SK-N-SH (cell line): ENCODE results near the gene PCGF1. TPM values are rescaled to one million over a fixed set of nuclear protein-coding genes. Genes with fewer than 3 reads are reported as not detected.
A peak's percentile ranks its signal among the peaks of the same experiment; 100 is the strongest.

Experiments
- CTCF ChIA-PET: fragments of 300-600, 350-600 bp; formaldehyde crosslinking; extraction: SDS; loops from one replicate; lab custom pipeline; 2021; lab: Yijun Ruan, JAX
- POLR2A ChIA-PET: fragments of 350-600 bp; sonication (Branson Sonifier 250); formaldehyde crosslinking; extraction: SDS; loops from one replicate; lab custom pipeline; 2020; ENCODE audit warnings: antibody characterized with exemption, inconsistent platforms; lab: Yijun Ruan, JAX
- DNase-seq: peaks from one replicate; pipeline ENCODE4 v3.0.0; 2012
- H2AFZ ChIP-seq: fragments of 200-600 bp; sonication (generic); 2 replicates; pipeline ENCODE4 v1.8.1; 2016; ENCODE audit warnings: antibody characterized with exemption, mild to moderate bottlenecking, low read depth
- H3F3A ChIP-seq: fragments of 200-600 bp; sonication (generic); replicated peaks from 2 replicates; pipeline ENCODE3; 2016; ENCODE audit warnings: antibody characterized with exemption, mild to moderate bottlenecking; ENCODE audit not compliant: insufficient read depth
- H3K27ac ChIP-seq, 2 experiments: fragments of 200-500 bp in 1 of 2; fragments of 200-600 bp in 1 of 2; sonication (Bioruptor generic) in 1 of 2; sonication (generic), shearing (Covaris generic) in 1 of 2; 2 replicates each; pipeline versions ENCODE4 v1.5.1 to v1.6.1; 2014 to 2016; ENCODE audit warnings: low read depth in 2 of 2, inconsistent platforms in 1 of 2, low read length in 1 of 2, mild to moderate bottlenecking in 1 of 2, mixed read lengths in 1 of 2
- H3K27me3 ChIP-seq: fragments of 200-600 bp; sonication (generic), shearing (Covaris generic); 2 replicates; pipeline ENCODE4 v1.6.1; 2016; ENCODE audit warnings: mixed run types; ENCODE audit not compliant: insufficient read depth
- H3K36me3 ChIP-seq, 2 experiments: fragments of 200-500 bp in 1 of 2; fragments of 200-600 bp in 1 of 2; sonication (Bioruptor generic) in 1 of 2; sonication (generic) in 1 of 2; replicated peaks in 1 of 2; 2 replicates each; pipeline versions ENCODE3 to v1.5.1; 2014 to 2016; ENCODE audit warnings: low read length in 1 of 2, mild to moderate bottlenecking in 1 of 2; ENCODE audit not compliant: insufficient read depth in 2 of 2, control insufficient read depth in 1 of 2
- H3K4me1 ChIP-seq, 2 experiments: fragments of 200-500 bp in 1 of 2; fragments of 200-600 bp in 1 of 2; sonication (Bioruptor generic) in 1 of 2; sonication (generic), shearing (Covaris generic) in 1 of 2; 2 replicates each; pipeline versions ENCODE4 v1.5.1 to v1.6.1; 2014 to 2016; ENCODE audit warnings: low read depth in 1 of 2, low read length in 1 of 2, mixed run types in 1 of 2; ENCODE audit not compliant: insufficient read depth in 2 of 2, control insufficient read depth in 1 of 2
- H3K4me2 ChIP-seq: fragments of 200-600 bp; sonication (generic), shearing (Covaris generic); 2 replicates; pipeline ENCODE4 v1.6.1; 2017; ENCODE audit warnings: mixed run types
- H3K4me3 ChIP-seq, 2 experiments: fragments of 200-500 bp in 1 of 2; fragments of 200-600 bp in 1 of 2; sonication (Bioruptor generic) in 1 of 2; sonication (generic), shearing (Covaris generic) in 1 of 2; 2 replicates each; pipeline versions ENCODE4 v1.5.1 to v1.8.1; 2014 to 2016; ENCODE audit warnings: low read depth in 2 of 2, inconsistent platforms in 1 of 2, low read length in 1 of 2, mild to moderate bottlenecking in 1 of 2, mixed read lengths in 1 of 2, moderate library complexity in 1 of 2
- H3K79me2 ChIP-seq: fragments of 200-600 bp; sonication (generic); 2 replicates; pipeline ENCODE4 v1.8.1; 2017; ENCODE audit warnings: mild to moderate bottlenecking; ENCODE audit not compliant: insufficient read depth
- H3K9ac ChIP-seq: fragments of 200-600 bp; sonication (generic); 2 replicates; pipeline ENCODE4 v1.6.1; 2017; ENCODE audit warnings: mixed run types
- H3K9me2 ChIP-seq: fragments of 200-600 bp; sonication (generic); 2 replicates; pipeline ENCODE4 v1.6.1; 2017; ENCODE audit warnings: mixed run types
- H3K9me3 ChIP-seq: fragments of 200-600 bp; sonication (generic); 2 replicates; pipeline ENCODE4 v1.6.1; 2017; ENCODE audit warnings: mixed run types, mild to moderate bottlenecking, moderate library complexity
- H4K20me1 ChIP-seq: fragments of 200-600 bp; sonication (generic); 2 replicates; pipeline ENCODE4 v1.6.1; 2017; ENCODE audit warnings: mild to moderate bottlenecking, mixed run types; ENCODE audit not compliant: insufficient read depth
- CHD2 ChIP-seq: fragments of 150-350 bp; IDR thresholded peaks from 2 replicates; pipeline ENCODE4 v1.6.1; 2018; ENCODE audit warnings: low read length; ENCODE audit not compliant: partially characterized antibody
- ELF1 ChIP-seq: IDR thresholded peaks from 2 replicates; pipeline ENCODE4 v1.4.0; 2012
- GABPA ChIP-seq: IDR thresholded peaks from 2 replicates; pipeline ENCODE4 v1.4.0; 2012; ENCODE audit warnings: low read depth, mild to moderate bottlenecking
- JUND ChIP-seq: IDR thresholded peaks from 2 replicates; pipeline ENCODE4 v1.4.0; 2012
- MEF2A ChIP-seq: IDR thresholded peaks from 2 replicates; pipeline ENCODE4 v1.4.0; 2012; ENCODE audit warnings: low read depth, borderline replicate concordance
- MXI1 ChIP-seq: IDR thresholded peaks from 2 replicates; pipeline ENCODE4 v1.6.1; 2012; ENCODE audit warnings: mild to moderate bottlenecking, low read depth, low read length, improper control_type of control experiment
- RXRA ChIP-seq: IDR thresholded peaks from 2 replicates; pipeline ENCODE4 v1.4.0; 2012; ENCODE audit warnings: low read depth, mild to moderate bottlenecking, borderline replicate concordance
- SIN3A ChIP-seq: IDR thresholded peaks from 2 replicates; pipeline ENCODE4 v1.6.1; 2012; ENCODE audit warnings: low read depth, mild to moderate bottlenecking, low read length, moderate library complexity, borderline replicate concordance
- YY1 ChIP-seq: IDR thresholded peaks from 2 replicates; pipeline ENCODE4 v1.4.0; 2012; ENCODE audit warnings: low read depth, mild to moderate bottlenecking
- WGBS: methylation state at CpG from one replicate; pipeline ENCODE4 v1.1.6; 2017; ENCODE audit warnings: low lambda C conversion rate; 5-methylcytosine and 5-hydroxymethylcytosine counted together
- polyA plus RNA-seq, 3 experiments: library from polyadenylated mRNA; depleted of rRNA; stranded (reverse); fragments of >200 nt; gene quantifications; 2 replicates each; pipeline ENCODE4 v1.2.3, GENCODE V29; 2012
- TF ChIP-seq, protein P1 (sequence below): fragments of 150-350 bp; IDR thresholded peaks from 2 replicates; pipeline ENCODE4 v1.6.1; 2016; ENCODE audit warnings: mild to moderate bottlenecking, low read depth, low read length
- TF ChIP-seq, protein P2 (sequence below): IDR thresholded peaks from 2 replicates; pipeline ENCODE4 v1.4.0; 2012; ENCODE audit warnings: low read depth, borderline replicate concordance
- TF ChIP-seq, protein P3 (sequence below): fragments of 150-350 bp; IDR thresholded peaks from 2 replicates; pipeline ENCODE4 v1.6.1; 2017; ENCODE audit warnings: antibody characterized with exemption, low read length, low read depth, borderline replicate concordance
- TF ChIP-seq, protein P4 (sequence below): fragments of 200-600 bp; sonication (generic); IDR thresholded peaks from 2 replicates; pipeline ENCODE4 v1.6.1; 2017; ENCODE audit warnings: antibody characterized with exemption, mild to moderate bottlenecking, moderate library complexity
- TF ChIP-seq, protein P5 (sequence below): IDR thresholded peaks from 2 replicates; pipeline ENCODE4 v1.4.0; 2012; ENCODE audit warnings: low read depth, borderline replicate concordance

Gene PCGF1
- polyA plus RNA-seq, 1 of the 3 experiments (the other 2 are of a cell fraction): 44.9 TPM

DNA sequence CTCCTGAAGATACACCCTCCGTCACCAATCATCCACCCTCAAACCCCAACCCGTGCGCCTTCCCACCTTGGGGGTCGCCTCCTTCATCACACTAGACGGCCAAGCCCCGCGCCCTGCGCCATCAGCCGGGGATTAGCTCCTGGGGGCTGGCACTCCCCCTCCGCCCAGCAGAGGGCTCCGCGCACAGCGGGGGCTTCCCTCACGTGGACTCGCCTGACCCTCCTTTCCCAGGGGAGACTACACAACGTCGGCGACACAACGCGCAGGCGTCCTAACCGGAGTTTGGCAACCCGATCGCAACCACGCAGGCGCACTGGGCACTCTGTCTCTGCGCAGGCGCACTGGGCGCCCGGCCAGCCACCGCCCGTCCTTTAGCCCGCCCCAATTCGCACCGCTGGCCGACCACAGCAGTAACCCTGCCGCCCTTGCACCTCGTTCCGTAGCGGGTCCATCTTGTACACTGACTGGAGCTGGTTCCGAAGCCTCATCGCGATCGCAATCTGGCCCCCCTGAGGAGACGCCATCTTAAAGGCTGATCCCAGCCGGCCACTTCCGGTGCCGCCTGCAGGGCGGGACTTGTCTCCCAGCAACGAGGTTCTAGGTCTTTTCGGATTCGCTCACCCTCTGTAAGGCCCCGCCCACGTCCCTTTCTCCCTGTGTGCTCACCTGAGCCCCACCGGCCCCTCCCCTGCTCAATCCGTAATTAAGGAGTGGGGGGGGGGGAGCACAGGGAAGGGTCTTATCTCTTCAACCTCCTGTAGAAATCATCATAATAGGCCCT, at the start of gene PCGF1 (continued):
- TF ChIP-seq, protein P1, sequence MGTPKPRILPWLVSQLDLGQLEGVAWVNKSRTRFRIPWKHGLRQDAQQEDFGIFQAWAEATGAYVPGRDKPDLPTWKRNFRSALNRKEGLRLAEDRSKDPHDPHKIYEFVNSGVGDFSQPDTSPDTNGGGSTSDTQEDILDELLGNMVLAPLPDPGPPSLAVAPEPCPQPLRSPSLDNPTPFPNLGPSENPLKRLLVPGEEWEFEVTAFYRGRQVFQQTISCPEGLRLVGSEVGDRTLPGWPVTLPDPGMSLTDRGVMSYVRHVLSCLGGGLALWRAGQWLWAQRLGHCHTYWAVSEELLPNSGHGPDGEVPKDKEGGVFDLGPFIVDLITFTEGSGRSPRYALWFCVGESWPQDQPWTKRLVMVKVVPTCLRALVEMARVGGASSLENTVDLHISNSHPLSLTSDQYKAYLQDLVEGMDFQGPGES: no peak
- TF ChIP-seq GABPA (peak; percentile 80), CHD2 (peak; percentile 7)
- TF ChIP-seq, protein P2, sequence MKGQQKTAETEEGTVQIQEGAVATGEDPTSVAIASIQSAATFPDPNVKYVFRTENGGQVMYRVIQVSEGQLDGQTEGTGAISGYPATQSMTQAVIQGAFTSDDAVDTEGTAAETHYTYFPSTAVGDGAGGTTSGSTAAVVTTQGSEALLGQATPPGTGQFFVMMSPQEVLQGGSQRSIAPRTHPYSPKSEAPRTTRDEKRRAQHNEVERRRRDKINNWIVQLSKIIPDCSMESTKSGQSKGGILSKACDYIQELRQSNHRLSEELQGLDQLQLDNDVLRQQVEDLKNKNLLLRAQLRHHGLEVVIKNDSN: peak; percentile 68; the same call in 1 of the 2 replicates
- TF ChIP-seq, protein P3, sequence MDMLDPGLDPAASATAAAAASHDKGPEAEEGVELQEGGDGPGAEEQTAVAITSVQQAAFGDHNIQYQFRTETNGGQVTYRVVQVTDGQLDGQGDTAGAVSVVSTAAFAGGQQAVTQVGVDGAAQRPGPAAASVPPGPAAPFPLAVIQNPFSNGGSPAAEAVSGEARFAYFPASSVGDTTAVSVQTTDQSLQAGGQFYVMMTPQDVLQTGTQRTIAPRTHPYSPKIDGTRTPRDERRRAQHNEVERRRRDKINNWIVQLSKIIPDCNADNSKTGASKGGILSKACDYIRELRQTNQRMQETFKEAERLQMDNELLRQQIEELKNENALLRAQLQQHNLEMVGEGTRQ: peak; percentile 48; the same call in 1 of the 2 replicates
- TF ChIP-seq, protein P4, sequence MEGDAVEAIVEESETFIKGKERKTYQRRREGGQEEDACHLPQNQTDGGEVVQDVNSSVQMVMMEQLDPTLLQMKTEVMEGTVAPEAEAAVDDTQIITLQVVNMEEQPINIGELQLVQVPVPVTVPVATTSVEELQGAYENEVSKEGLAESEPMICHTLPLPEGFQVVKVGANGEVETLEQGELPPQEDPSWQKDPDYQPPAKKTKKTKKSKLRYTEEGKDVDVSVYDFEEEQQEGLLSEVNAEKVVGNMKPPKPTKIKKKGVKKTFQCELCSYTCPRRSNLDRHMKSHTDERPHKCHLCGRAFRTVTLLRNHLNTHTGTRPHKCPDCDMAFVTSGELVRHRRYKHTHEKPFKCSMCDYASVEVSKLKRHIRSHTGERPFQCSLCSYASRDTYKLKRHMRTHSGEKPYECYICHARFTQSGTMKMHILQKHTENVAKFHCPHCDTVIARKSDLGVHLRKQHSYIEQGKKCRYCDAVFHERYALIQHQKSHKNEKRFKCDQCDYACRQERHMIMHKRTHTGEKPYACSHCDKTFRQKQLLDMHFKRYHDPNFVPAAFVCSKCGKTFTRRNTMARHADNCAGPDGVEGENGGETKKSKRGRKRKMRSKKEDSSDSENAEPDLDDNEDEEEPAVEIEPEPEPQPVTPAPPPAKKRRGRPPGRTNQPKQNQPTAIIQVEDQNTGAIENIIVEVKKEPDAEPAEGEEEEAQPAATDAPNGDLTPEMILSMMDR: peak; percentile 53

DNA sequence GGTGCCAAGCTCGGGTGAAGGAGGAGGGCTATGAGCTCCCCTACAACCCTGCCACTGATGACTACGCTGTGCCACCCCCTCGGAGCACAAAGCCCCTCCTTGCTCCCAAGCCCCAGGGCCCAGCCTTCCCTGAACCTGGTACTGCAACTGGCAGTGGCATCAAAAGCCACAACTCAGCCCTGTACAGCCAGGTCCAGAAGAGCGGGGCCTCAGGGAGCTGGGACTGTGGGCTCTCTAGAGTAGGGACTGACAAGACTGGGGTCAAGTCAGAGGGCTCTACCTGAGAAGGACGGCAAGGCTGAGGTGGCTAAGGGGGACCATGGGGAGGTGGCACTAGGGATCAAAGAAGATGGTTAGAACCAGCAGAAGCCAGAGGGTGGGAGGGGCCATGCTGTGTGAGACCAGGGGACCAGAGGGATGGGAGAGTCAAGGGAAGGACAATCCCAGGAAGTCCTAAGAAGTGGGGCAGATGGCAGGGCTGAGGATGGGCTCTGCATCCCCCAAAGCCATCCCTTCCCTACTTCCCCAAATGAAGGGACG, 49.4 kb upstream of the PCGF1 start:
- Histone ChIP-seq H3K36me3 (peaks cover 12 to 17% of the 10 kb centered on the region in 2 experiments), H4K20me1 (no peaks in the 10 kb centered on the region), H3F3A (peaks cover 17% of the 10 kb centered on the region), H2AFZ (no peak overlapping the region), H3K9me3 (no peaks in the 10 kb centered on the region), H3K79me2 (peaks cover 39% of the 10 kb centered on the region), H3K4me2 (no peak overlapping the region), H3K4me1 (peaks cover 5 to 24% of the 10 kb centered on the region in 2 experiments; a peak in 1 of 4 replicates), H3K9ac (no peak overlapping the region), H3K27ac (no peak overlapping the region), H3K9me2 (no peaks in the 10 kb centered on the region), H3K27me3 (no peaks in the 10 kb centered on the region), H3K4me3 (no peak overlapping the region)
- WGBS: 99% methylated on average over 6 of the region's 6 CpGs
- no peak for DNase-seq
- TF ChIP-seq JUND (no peak), MEF2A (no peak), SIN3A (no peak), MXI1 (no peak), ELF1 (no peak), RXRA (no peak), YY1 (no peak)
- TF ChIP-seq, protein P5, sequence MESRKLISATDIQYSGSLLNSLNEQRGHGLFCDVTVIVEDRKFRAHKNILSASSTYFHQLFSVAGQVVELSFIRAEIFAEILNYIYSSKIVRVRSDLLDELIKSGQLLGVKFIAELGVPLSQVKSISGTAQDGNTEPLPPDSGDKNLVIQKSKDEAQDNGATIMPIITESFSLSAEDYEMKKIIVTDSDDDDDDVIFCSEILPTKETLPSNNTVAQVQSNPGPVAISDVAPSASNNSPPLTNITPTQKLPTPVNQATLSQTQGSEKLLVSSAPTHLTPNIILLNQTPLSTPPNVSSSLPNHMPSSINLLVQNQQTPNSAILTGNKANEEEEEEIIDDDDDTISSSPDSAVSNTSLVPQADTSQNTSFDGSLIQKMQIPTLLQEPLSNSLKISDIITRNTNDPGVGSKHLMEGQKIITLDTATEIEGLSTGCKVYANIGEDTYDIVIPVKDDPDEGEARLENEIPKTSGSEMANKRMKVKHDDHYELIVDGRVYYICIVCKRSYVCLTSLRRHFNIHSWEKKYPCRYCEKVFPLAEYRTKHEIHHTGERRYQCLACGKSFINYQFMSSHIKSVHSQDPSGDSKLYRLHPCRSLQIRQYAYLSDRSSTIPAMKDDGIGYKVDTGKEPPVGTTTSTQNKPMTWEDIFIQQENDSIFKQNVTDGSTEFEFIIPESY: no peak
- ChIA-PET CTCF (interaction anchor here (1.1 to 1.4 kb wide), 2 partner anchors 11 to 31 kb away, joined by 3 to 5 read pairs; no protein-coding TSS in a partner anchor), POLR2A (no interaction called here)
